COLO668 (cell line): ENCODE results near the gene CUX1.
"Not testable (repeated sequence)": the region's sequence is repeated elsewhere in the genome, so short reads cannot be mapped to it uniquely, and the experiment has no call there.

Experiments used
- DNase-seq: peaks from one replicate; lab custom pipeline; 2025; ENCODE audit not compliant: unreplicated experiment; lab: John Stamatoyannopoulos, UW

Gene CUX1

GRCh38 chr7:101999393-101999792 lies 182.0 kb downstream of the CUX1 start:
- no peak for DNase-seq

DNA sequence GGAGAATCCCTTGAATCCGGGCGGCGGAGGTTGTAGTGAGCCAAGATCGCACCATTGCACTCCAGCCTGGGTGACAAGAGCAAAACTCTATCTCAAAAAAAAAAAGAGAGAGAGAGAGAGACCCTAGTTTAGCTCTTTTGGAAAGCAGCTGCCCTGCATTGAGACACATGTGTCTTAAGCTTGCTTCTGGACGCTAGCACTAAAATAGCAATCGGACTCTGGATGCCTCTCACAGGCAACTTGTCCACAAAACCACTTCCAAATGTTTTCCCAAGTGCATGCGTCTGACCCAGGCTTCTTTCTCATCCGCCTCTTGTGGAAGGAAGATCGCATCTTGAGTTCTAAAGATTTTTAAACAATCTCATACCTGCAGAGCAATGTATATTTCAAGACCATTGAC lies 182.7 kb downstream of the CUX1 start:
- DNase-seq, result no peak

- DNase-seq, result no peak
Observed at GRCh38 chr7:102004229-102004628, 186.8 kb downstream of the CUX1 start.

DNA sequence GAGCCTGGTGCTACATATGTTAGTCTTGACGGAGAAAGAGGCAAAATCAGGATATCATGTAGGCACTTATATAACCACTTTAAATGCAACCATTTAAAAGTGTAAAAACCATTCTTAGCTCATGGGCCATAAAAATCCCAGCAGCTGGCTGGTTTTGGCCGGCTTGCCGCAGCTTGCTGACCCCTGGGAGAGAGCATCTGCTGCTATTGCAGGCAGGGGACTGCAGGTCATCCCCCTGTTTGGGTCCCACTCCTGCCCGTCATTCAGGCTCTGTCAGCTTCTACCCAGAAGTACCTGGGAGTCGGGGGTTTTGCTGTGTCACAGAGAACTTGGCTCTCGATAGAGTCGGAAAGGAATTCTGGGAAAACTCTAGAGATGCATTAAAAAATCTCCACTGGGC lies 187.4 kb downstream of the CUX1 start:
- no peak for DNase-seq

DNA sequence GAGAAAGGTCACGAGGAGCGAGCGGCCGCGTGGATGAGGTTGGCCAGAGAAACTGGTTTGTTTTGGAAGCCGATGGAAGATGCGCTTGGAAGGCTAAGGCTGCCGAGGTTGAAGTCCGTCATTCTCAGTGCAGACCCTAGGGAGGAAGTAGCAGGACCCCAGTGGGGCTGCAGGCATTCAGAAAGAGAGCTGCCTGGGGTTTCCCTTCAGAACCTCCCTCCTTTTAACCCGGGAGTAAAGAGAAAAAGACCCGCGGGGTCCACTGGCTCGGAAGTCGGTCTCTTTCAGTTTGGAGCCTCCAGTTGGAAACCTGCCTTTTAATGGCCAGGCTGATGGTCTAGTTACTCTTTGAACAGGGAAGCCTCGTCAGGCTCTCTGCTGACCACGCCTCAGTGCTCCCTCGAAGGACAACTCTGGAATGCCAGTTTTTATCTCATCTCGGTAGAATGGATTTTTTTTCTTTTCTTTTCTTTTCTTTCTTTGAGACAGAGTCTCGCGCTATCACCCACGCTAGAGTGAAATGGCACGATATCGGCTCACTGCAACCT lies 188.6 kb downstream of the CUX1 start:
- DNase-seq, result no peak

GRCh38 chr7:102006695-102007094 lies 189.3 kb downstream of the CUX1 start:
- no peak for DNase-seq

GRCh38 chr7:102008535-102009262 lies 191.3 kb downstream of the CUX1 start:
- peak; percentile 57 for DNase-seq

DNA sequence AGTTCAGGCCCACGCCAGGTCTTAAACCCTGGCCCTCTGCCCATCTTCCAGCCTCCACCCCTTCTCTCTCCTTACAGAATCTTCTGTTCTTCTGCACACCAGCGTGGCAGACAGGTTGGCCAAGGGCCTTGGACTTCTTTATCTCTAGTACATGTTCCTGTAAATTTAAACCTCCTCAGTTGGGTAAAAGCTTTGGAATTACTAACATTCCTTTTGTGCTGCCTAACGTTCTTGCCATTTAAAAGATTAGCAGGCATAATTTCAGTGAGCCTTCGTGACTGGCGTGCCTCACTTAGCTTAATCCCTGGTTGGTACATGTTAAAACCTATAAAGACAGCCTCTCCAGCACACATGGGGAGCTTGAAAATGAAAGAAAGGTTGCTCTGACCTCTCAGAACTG lies 192.2 kb downstream of the CUX1 start:
- DNase-seq, result no peak

DNA sequence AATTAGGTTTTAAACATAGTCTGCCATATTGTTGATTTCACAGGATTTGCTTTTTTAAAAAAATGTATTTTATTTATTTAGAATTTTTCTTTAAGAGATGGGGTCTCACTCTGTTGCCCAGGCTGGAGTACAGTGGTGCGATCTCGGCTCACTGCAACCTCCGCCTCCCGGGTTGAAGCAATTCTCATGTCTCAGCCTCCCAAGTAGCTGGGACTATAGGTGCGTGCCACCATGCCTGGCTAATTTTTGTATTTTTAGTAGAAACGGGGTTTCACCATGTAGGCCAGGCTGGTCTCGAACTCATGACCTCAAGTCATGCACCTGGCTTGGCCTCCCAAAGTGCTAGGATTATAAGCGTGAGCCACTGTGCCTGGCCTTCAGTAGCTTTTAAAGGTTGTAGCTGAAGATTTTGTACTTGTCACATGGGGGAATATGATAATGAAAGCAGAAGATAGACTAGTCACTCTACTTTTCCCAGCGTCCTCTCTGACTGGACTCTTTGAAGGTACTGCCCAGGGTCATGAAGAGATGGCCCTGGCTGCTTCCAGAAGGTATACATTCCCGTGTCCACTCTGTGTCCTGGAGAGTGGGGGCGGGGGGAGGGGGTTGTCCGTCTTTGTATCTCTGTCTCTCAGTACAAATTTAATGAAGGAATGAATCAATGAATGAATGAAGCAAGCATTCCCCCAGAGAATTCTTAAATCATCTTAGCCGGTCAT lies 194.8 kb downstream of the CUX1 start:
- not testable (repeated sequence) for DNase-seq

- DNase-seq, result no peak
Observed at GRCh38 chr7:102012941-102013461, 195.6 kb downstream of the CUX1 start.

GRCh38 chr7:102018876-102019275 lies 201.4 kb downstream of the CUX1 start:
- DNase-seq, result no peak

DNA sequence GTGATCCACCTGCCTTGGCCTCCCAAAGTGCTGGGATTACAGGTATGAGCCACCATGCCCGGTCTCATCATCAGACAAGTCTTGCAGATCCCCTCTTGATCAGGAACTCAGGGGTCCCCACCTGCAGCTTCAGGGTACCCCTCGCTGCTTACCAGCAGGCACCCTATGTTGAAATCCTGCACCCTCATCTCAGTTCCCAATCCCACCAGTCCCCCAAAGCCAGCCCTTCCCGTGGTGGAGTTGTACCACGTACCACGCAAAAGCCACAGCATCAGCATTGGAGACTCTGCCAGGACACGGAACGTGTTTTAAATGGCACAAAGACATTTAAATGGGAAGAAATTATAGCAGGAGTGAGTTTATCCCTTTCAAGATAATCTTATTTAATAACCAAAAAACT lies 202.0 kb downstream of the CUX1 start:
- DNase-seq, result no peak

GRCh38 chr7:102021841-102022618 lies 204.6 kb downstream of the CUX1 start:
- no peak for DNase-seq

DNA sequence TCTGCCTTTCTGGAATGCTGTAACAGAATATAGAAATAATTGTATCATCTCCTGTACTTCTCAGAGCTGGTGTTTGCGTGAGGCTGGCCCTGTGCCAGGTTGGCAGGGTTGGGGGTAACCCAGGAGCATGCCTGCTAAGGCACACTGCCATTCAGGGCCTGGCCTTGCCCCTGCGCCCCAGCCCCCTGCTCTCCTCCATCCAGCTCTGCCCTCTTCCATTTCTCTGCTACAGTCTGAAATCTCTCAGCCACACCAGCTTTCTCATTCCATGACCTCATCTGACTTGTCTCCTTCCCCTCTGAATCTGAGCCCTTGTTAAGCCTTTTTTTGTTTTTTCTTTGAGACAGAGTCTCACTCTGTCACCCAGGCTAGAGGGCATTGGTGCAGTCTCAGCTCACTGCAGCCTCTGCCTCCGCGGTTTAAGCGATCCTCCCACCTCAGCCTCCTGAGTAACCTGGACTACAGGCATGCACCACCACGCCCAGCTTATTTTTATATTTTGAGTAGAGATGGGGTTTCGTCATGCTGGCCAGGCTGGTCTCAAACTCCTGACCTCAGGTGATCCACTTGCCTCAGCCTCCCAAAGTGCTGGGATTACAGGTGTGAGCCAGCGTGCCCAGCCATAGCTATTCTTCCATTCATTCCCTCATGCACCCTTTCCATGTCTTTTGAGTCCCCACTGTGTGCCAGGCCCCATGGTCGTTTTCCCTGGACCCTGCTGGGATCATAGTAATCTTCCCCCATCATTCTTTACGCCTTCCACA lies 206.8 kb downstream of the CUX1 start:
- DNase-seq, result no peak

GRCh38 chr7:102024769-102025391 lies 207.5 kb downstream of the CUX1 start:
- DNase-seq, result no peak

DNA sequence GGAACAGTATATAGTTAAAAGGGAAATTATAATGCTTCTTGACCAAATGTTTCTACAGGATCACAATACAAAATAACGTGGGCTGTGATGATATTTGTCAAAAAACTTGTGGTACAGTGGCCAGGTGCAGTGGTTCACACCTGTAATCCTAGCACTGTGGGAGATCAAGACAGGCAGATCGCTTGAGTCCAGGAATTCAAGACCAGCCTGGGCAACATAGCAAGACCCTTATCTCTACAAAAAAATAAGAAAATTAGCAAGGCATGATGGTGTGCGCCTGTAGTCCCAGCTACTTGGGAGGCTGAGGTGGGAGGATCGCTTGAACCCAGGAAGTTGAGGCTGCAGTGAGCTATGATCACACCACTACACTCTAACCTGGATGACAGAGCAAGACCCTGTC lies 208.4 kb downstream of the CUX1 start:
- not testable (repeated sequence) for DNase-seq

DNA sequence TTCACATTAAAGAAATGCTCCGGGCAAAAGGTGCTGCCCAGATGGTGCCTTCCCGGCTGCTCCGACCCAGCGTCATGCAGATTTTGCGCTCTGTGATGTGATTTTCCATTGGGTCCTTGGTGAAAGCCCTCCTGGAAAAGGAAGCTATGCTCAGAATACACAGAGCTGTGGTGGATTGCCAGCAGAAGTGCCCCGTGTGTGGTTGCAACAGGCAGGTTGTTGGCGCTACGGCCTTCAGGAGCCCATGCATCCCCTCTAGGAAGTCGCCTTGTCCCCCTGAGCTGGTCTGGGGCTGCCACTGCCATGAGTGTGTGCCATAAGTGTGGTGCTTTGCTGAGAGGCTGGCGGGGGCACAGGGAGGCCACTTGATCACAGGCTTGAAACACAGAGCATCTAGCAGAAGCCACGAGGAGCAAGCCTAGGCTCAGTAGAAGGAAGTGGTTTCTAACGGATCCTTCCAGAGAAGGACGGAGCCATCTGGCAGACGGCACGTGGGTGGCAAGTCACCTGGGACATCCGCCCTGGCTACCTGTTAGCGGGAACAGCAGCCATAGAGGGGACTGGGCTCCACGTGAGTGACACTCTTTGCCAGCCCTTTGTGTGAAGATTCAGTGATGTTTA lies 210.9 kb downstream of the CUX1 start:
- no peak for DNase-seq

DNA sequence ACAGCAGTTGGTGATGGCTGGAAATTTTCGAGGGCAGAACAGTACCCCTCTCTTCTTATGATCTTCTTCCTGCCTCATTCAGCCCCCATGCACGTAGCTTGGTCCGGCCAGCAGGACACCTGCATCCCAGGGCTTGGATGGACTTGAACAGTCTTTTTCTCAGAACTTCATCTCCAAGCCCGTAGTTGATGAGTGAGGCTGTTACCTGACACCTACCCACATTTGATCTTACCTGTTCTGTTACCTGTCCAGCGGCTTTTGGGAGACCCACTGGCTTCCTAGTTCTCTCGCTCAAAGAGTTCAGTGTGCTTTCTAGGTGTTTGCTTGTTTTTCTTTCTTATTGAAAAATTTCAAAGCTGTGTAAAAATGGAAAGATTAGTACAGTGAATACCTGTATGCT lies 212.2 kb downstream of the CUX1 start:
- DNase-seq, result no peak

- no peak for DNase-seq
Observed at GRCh38 chr7:102030696-102031095, 213.3 kb downstream of the CUX1 start.

DNA sequence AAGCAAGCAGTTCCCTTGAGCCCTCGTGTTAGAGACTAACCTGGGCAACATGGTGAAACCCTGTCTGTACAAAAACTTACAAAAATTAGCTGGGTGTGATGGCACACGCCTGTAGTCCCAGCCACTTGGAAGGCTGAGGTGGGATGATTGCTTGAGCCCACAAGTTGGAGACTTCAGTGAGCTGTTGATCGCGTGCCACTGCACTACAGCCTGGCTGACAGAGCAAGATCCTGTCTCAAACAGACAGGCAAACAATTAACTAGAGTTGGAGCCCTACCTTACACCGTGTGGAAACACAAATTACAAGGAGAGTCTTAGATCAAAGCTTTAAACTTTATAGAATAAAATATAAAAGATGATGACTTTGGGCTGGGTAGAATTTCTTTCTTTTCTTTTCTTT lies 219.5 kb downstream of the CUX1 start:
- DNase-seq, result no peak
